Calu3 (cell line): ENCODE data around the gene PAPPA. TPM values are rescaled to one million over a fixed set of nuclear protein-coding genes. Genes with fewer than 3 reads are reported as not detected.

Experiments used
- BruUV-seq: library from RNA; stranded (reverse); fragments of 400-500 nt; replicated peaks from 2 replicates; lab custom pipeline; 2021; lab: Mats Ljungman, UMichigan
- CTCF ChIA-PET: fragments of 300-600 bp; sonication (Branson Sonifier 250); formaldehyde crosslinking; loops from one replicate; lab custom pipeline; 2022; ENCODE audit warnings: antibody characterized with exemption; lab: Charles Lee
- DNase-seq: peaks from one replicate; pipeline ENCODE4 v3.0.0; 2022
- H3K27ac Mint-ChIP-seq: one replicate; pipeline ENCODE4 v1.8.0; 2022; ENCODE audit warnings: mixed read lengths; ENCODE audit not compliant: unreplicated experiment
- H3K27me3 Mint-ChIP-seq: one replicate; pipeline ENCODE4 v1.8.0; 2022; ENCODE audit warnings: mixed read lengths; ENCODE audit not compliant: unreplicated experiment
- H3K36me3 Mint-ChIP-seq: one replicate; pipeline ENCODE4 v1.8.0; 2022; ENCODE audit warnings: mild to moderate bottlenecking, moderate library complexity, mixed read lengths; ENCODE audit not compliant: insufficient read depth, unreplicated experiment
- H3K4me1 Mint-ChIP-seq: one replicate; pipeline ENCODE4 v1.8.0; 2022; ENCODE audit warnings: mild to moderate bottlenecking, low read depth, mixed read lengths; ENCODE audit not compliant: unreplicated experiment
- H3K4me3 Mint-ChIP-seq: one replicate; pipeline ENCODE4 v1.8.0; 2022; ENCODE audit warnings: mild to moderate bottlenecking, low read depth, moderate library complexity, mixed read lengths; ENCODE audit not compliant: unreplicated experiment
- H3K9me3 Mint-ChIP-seq: one replicate; pipeline ENCODE4 v1.8.0; 2022; ENCODE audit warnings: low read depth, mixed read lengths; ENCODE audit not compliant: unreplicated experiment
- intact Hi-C: fragments of 100-400 bp; cut with micrococcal nuclease; formaldehyde crosslinking; loops from one replicate; pipeline ENCODE4 v1.10.0; 2022; ENCODE audit not compliant: unreplicated experiment
- total RNA-seq: library from RNA; stranded (reverse); gene quantifications from 2 replicates; pipeline ENCODE4 v1.2.3, GENCODE V29; 2022
- TF ChIP-seq, protein P1 (sequence below): fragments of 200-600 bp; IDR thresholded peaks from one replicate; pipeline ENCODE4 v1.8.0; 2022; ENCODE audit warnings: antibody characterized with exemption; ENCODE audit not compliant: unreplicated experiment

PAPPA gene
- total RNA-seq, 1 experiment from 2014 or later: not detected

DNA sequence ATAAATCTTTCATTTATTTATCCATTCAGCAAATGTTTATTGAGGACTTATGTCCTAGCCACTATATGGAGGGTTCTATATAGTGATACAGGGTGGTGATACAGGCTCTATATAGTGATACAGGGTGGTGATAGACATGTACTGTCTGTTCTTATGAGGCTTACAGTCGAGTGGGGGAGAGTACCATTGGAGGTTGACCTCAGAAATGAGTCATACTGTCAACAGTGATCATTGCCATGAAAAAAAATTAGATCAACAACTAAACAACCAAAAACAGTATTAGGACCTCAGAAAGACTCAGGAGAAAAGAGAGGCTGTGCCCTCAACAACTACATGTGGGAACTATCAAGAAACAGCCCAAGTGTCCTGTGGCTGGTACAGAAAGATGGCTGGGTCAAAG lies 22.0 kb downstream of the PAPPA start:
- Mint-ChIP-seq H3K36me3 (no peaks in the 10 kb centered on the region), H3K4me3 (no peak overlapping the region), H3K27ac (no peak overlapping the region), H3K4me1 (no peaks in the 10 kb centered on the region), H3K9me3 (no peaks in the 10 kb centered on the region), H3K27me3 (peaks cover 32% of the 10 kb centered on the region)
- TF ChIP-seq, protein P1, sequence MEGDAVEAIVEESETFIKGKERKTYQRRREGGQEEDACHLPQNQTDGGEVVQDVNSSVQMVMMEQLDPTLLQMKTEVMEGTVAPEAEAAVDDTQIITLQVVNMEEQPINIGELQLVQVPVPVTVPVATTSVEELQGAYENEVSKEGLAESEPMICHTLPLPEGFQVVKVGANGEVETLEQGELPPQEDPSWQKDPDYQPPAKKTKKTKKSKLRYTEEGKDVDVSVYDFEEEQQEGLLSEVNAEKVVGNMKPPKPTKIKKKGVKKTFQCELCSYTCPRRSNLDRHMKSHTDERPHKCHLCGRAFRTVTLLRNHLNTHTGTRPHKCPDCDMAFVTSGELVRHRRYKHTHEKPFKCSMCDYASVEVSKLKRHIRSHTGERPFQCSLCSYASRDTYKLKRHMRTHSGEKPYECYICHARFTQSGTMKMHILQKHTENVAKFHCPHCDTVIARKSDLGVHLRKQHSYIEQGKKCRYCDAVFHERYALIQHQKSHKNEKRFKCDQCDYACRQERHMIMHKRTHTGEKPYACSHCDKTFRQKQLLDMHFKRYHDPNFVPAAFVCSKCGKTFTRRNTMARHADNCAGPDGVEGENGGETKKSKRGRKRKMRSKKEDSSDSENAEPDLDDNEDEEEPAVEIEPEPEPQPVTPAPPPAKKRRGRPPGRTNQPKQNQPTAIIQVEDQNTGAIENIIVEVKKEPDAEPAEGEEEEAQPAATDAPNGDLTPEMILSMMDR: no peak
- intact Hi-C loops: no loop called here
- CTCF ChIA-PET: no interaction called here
- BruUV-seq: no TSS peak
- no peak for DNase-seq

DNA sequence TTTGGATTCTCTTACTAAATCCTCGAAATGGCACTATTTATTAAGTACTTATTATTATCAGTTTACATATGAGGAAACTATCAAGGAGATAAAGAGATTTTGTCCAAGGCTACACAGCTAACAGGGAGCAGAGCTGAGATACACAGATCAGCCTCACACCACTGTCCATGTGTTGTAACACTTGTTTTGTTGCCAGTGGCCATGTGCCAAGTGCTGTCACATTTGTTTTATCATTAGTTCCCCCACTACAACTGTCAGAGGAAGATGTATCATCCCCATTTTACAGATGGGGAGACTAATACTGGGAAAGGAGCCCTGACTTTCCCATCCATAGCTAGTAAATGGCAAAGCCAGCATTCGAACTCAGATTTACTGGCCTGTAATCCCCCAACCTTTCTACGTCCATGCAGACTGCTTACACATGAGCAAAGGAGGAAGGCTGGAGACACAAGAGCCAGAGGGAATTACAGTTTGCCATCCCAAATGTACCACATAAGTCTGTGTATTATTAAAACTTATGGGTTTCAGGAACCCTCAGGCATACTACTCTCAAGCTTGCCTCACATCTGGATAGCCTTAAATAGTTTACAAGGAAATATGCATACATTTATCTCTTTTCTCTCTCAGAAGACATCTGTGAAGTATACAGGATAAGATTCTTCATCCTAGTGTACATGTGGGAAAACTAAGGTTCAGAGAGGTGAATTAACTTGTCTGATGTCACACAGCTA lies 25.1 kb downstream of the PAPPA start:
- intact Hi-C loops: no loop called here
- TF ChIP-seq, protein P1: no peak
- H3K9me3 Mint-ChIP-seq: no peaks in the 10 kb centered on the region
- H3K27ac Mint-ChIP-seq: no peak overlapping the region
- BruUV-seq: no TSS peak
- H3K36me3 Mint-ChIP-seq: no peaks in the 10 kb centered on the region
- H3K4me3 Mint-ChIP-seq: no peak overlapping the region
- CTCF ChIA-PET: no interaction called here
- no peak for DNase-seq
- no peaks in the 10 kb centered on the region for H3K4me1 Mint-ChIP-seq
- H3K27me3 Mint-ChIP-seq: peaks cover 27% of the 10 kb centered on the region

DNA sequence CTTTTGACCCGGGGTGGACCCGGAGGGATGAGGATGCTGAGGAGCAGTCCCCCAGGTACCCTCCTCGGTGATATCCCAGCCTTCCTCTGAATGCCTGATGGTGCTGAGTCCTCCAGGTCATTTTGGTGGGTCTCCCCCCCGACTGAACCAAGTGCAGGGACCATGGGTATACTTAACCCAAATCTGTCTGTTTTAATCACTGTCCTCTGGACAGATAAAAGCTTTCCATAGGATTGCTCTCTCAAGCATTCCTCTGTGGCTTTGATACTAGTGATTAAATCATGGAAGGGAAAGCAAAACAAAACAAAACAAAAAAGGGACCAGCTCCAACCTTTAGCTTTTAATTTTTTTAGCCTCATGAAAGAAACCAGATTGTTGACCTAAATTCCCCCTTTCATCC lies 26.0 kb downstream of the PAPPA start:
- Mint-ChIP-seq H3K27me3 (peaks cover 37% of the 10 kb centered on the region), H3K9me3 (no peaks in the 10 kb centered on the region), H3K4me3 (no peak overlapping the region), H3K4me1 (no peaks in the 10 kb centered on the region), H3K27ac (no peak overlapping the region), H3K36me3 (no peaks in the 10 kb centered on the region)
- BruUV-seq: no TSS peak
- no peak for DNase-seq
- CTCF ChIA-PET: no interaction called here
- TF ChIP-seq, protein P1: no peak
- intact Hi-C loops: no loop called here

DNA sequence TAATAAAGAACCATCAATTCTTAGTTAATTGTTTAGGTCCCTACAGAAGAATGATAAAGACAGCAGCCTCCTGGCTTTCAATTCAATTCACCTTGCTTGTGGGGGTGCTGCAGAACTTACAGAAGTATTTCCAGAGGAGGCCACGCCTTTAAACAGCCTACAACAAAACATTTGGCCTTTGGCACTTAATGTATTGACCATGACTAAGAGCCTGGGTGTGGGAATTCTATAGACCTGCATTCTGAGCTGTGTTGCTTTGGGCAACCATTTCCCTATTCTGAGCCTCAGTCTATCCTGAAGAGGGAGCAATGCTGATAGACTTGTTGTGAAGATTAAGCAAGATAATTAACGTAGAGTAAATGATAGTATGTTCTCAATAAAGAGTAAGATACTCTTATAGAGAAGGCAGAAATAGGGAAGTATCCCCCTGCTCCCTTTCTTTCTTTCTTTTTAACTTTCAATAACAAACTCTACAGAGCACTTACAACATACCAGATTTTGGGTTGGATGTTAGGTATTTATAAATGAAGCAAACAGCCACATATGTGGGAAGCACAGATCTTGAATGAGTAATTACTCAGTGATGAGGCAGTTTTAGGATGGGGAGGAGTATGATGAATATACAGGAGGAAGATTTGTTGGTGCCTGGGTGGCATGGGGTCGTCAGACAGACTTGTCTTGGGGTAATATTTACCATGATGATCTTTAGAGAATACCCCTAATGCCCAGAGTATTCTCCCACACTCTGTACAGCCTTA lies 28.4 kb downstream of the PAPPA start:
- no peaks in the 10 kb centered on the region for H3K4me1 Mint-ChIP-seq
- no peak overlapping the region for H3K4me3 Mint-ChIP-seq
- DNase-seq: no peak
- H3K9me3 Mint-ChIP-seq: no peaks in the 10 kb centered on the region
- CTCF ChIA-PET: no interaction called here
- H3K27me3 Mint-ChIP-seq: peaks cover 46% of the 10 kb centered on the region
- no peak overlapping the region for H3K27ac Mint-ChIP-seq
- intact Hi-C loops: no loop called here
- H3K36me3 Mint-ChIP-seq: no peaks in the 10 kb centered on the region
- BruUV-seq: no TSS peak
- TF ChIP-seq, protein P1: no peak
